ENCODE data around the gene MTFP1.

GRCh38 chr22:30471616-30472318 is 46.2 kb downstream of the MTFP1 start, which contains the start of gene SEC14L3:
- TF ChIP-seq CTCF (IDR thresholded peaks at IDR 0.05; ENCODE audit: low read depth, low read length, missing input control) (no peak), ATF3 (IDR thresholded peaks at IDR 0.05) (no peak), REST (IDR thresholded peaks at IDR 0.05) (no peak), RXRA (IDR thresholded peaks at IDR 0.05) (peak; percentile 88 to 90), TAF1 (conservative IDR thresholded peaks at IDR 0.05) (no peak), MAX (IDR thresholded peaks at IDR 0.05) (no peak), GABPA (IDR thresholded peaks at IDR 0.05 in 1 of 2, conservative IDR thresholded peaks at IDR 0.05 in 1 of 2) (no peak)

All from liver (tissue), 3 donors.